ENCODE results near the gene FYCO1.
"Not testable (repeated sequence)": the region's sequence is repeated elsewhere in the genome, so short reads cannot be mapped to it uniquely, and the experiment has no call there.

FYCO1 gene

DNA sequence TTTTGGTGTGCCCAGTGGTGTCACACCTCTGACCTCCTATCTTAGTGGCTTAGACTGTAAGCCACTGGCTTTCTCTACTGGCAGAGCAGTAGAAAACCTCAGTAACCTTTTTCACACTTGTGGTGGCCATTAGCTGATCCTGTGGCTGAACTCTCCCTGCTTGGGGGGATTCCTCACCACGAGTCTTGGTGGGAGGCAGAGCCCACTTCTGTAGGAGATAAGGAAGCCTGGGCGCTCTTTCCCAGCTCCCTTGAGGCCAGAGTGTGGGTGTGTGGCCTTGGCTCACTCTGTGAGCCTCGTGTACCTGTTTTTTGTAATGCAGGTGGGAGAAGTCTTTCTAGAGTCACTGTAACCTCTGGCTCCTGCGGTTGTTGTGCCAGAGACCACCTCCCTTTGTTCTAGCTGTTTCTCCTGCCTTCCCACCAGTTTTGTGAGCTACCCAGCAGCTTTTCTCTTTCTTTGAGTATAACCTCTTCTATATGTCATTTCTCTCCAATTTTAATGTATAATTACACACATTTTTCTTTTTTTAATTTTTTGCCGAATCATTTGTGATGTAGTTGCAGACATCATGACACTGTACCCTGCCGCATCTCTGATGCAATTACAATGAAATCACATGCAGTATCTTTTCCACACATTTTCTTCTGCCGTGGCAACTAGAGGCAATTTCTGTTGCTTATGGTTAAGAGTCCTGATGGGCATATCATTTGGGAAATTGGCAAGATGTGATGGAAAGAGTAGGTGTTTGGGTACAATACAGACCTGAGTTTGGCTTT lies 17.9 kb upstream of the FYCO1 start:
- no peak for DNase-seq (ENCODE audit: insufficient read length, low spot score)
- TF ChIP-seq SPI1 (IDR thresholded peaks at IDR 0.05; ENCODE audit: low read depth, low read length) (no peak), POLR2A (IDR thresholded peaks at IDR 0.05; ENCODE audit: low read depth, low read length) (no peak), PAX5 (IDR thresholded peaks at IDR 0.05; ENCODE audit: insufficient read depth, low read length, severe bottlenecking) (no peak), POLR2AphosphoS5 (IDR thresholded peaks at IDR 0.05; ENCODE audit: low read depth, low read length) (no peak), TAF1 (IDR thresholded peaks at IDR 0.05; ENCODE audit: low read depth, low read length) (no peak)
- FAIRE-seq = no peak

- FAIRE-seq (no peak), DNase-seq (ENCODE audit: insufficient read length, low spot score) (no peak)
- no peak for TF ChIP-seq POLR2AphosphoS5 (IDR thresholded peaks at IDR 0.05; ENCODE audit: low read depth, low read length)
- TF ChIP-seq TAF1 (IDR thresholded peaks at IDR 0.05; ENCODE audit: low read depth, low read length) = no peak
- TF ChIP-seq POLR2A (IDR thresholded peaks at IDR 0.05; ENCODE audit: low read depth, low read length) = no peak
- no peak for TF ChIP-seq POU2F2 (IDR thresholded peaks at IDR 0.05; ENCODE audit: low read depth, low read length)
- TF ChIP-seq SPI1 (IDR thresholded peaks at IDR 0.05; ENCODE audit: low read depth, low read length) = no peak
- no peak for TF ChIP-seq PAX5 (IDR thresholded peaks at IDR 0.05; ENCODE audit: insufficient read depth, low read length, severe bottlenecking)
Measured at GRCh38 chr3:46012246-46012645, 16.6 kb upstream of the FYCO1 start.

- DNase-seq (ENCODE audit: insufficient read length, low spot score) (no peak), FAIRE-seq (no peak)
- TF ChIP-seq POLR2A (IDR thresholded peaks at IDR 0.05; ENCODE audit: low read depth, low read length) (no peak), TAF1 (IDR thresholded peaks at IDR 0.05; ENCODE audit: low read depth, low read length) (no peak), POU2F2 (IDR thresholded peaks at IDR 0.05; ENCODE audit: low read depth, low read length) (no peak), SPI1 (IDR thresholded peaks at IDR 0.05; ENCODE audit: low read depth, low read length) (no peak), POLR2AphosphoS5 (IDR thresholded peaks at IDR 0.05; ENCODE audit: low read depth, low read length) (no peak), PAX5 (IDR thresholded peaks at IDR 0.05; ENCODE audit: insufficient read depth, low read length, severe bottlenecking) (no peak)
Measured at GRCh38 chr3:46010519-46011113, 15.0 kb upstream of the FYCO1 start.

- FAIRE-seq = no peak
- TF ChIP-seq POU2F2 (IDR thresholded peaks at IDR 0.05; ENCODE audit: low read depth, low read length) (no peak), TAF1 (IDR thresholded peaks at IDR 0.05; ENCODE audit: low read depth, low read length) (no peak), POLR2AphosphoS5 (IDR thresholded peaks at IDR 0.05; ENCODE audit: low read depth, low read length) (no peak), POLR2A (IDR thresholded peaks at IDR 0.05; ENCODE audit: low read depth, low read length) (no peak), SPI1 (IDR thresholded peaks at IDR 0.05; ENCODE audit: low read depth, low read length) (no peak)
- no peak for DNase-seq (ENCODE audit: insufficient read length, low spot score)
Measured at GRCh38 chr3:46008058-46008457, 12.4 kb upstream of the FYCO1 start.

DNA sequence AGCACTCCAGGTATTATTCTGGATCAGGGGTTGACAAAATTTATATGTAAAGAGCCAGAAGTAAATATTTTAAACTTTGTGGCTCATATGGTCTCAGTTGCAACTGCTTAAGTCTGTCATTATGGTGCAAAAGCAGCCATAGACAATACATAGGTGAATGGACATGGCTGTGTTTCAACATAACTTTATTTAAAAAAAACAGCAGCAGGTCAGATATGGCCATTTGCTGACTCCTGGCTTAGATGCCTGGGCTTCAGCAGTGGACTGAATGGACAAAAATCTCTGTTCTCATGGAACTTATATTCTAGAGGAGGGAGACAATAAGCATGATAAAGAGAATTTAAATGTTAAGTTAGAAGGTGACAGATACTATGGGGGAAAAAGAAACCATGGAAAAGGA lies 11.7 kb upstream of the FYCO1 start:
- DNase-seq (ENCODE audit: insufficient read length, low spot score) = no peak
- TF ChIP-seq POLR2AphosphoS5 (IDR thresholded peaks at IDR 0.05; ENCODE audit: low read depth, low read length) = no peak
- no peak for TF ChIP-seq SPI1 (IDR thresholded peaks at IDR 0.05; ENCODE audit: low read depth, low read length)
- no peak for TF ChIP-seq TAF1 (IDR thresholded peaks at IDR 0.05; ENCODE audit: low read depth, low read length)
- TF ChIP-seq PAX5 (IDR thresholded peaks at IDR 0.05; ENCODE audit: insufficient read depth, low read length, severe bottlenecking) = no peak
- no peak for FAIRE-seq

GRCh38 chr3:46006238-46007032 lies 10.8 kb upstream of the FYCO1 start:
- TF ChIP-seq POU2F2 (IDR thresholded peaks at IDR 0.05; ENCODE audit: low read depth, low read length) = no peak
- no peak for TF ChIP-seq SPI1 (IDR thresholded peaks at IDR 0.05; ENCODE audit: low read depth, low read length)
- no peak for TF ChIP-seq PAX5 (IDR thresholded peaks at IDR 0.05; ENCODE audit: insufficient read depth, low read length, severe bottlenecking)
- TF ChIP-seq TAF1 (IDR thresholded peaks at IDR 0.05; ENCODE audit: low read depth, low read length) = no peak
- TF ChIP-seq POLR2A (IDR thresholded peaks at IDR 0.05; ENCODE audit: low read depth, low read length) = no peak
- TF ChIP-seq POLR2AphosphoS5 (IDR thresholded peaks at IDR 0.05; ENCODE audit: low read depth, low read length) = no peak
- no peak for FAIRE-seq
- DNase-seq (ENCODE audit: insufficient read length, low spot score) = no peak

GRCh38 chr3:46003706-46004105 lies 8.1 kb upstream of the FYCO1 start:
- not testable (repeated sequence) for DNase-seq (ENCODE audit: insufficient read length, low spot score); FAIRE-seq

DNA sequence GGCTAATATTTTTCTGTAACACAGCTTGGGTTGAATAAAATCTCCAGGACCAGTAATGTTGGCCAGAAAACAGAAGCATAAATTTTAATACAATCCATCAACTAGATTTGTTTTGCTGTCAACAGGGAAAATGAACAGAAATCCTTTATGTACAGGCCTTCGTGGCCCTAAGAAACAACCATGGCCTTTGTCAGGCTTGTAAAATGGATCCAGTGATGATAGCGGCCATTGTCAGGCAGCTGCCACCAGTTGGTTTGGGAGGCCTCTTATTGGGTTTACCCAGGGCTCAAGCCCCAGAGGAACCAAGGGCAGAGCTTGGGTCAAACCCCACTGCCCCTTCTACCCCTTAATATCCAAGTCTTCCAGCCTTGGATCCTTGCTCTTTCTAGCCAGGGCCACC lies 5.6 kb upstream of the FYCO1 start:
- no peak for FAIRE-seq
- no peak for TF ChIP-seq SPI1 (IDR thresholded peaks at IDR 0.05; ENCODE audit: low read depth, low read length)
- no peak for TF ChIP-seq POLR2A (IDR thresholded peaks at IDR 0.05; ENCODE audit: low read depth, low read length)
- TF ChIP-seq TAF1 (IDR thresholded peaks at IDR 0.05; ENCODE audit: low read depth, low read length) = no peak
- no peak for TF ChIP-seq POLR2AphosphoS5 (IDR thresholded peaks at IDR 0.05; ENCODE audit: low read depth, low read length)
- no peak for TF ChIP-seq POU2F2 (IDR thresholded peaks at IDR 0.05; ENCODE audit: low read depth, low read length)
- no peak for TF ChIP-seq PAX5 (IDR thresholded peaks at IDR 0.05; ENCODE audit: insufficient read depth, low read length, severe bottlenecking)

GRCh38 chr3:45997942-45998341 lies 2.3 kb upstream of the FYCO1 start:
- no peak for DNase-seq (ENCODE audit: insufficient read length, low spot score)
- TF ChIP-seq POLR2A (IDR thresholded peaks at IDR 0.05; ENCODE audit: low read depth, low read length) (no peak), SPI1 (IDR thresholded peaks at IDR 0.05; ENCODE audit: low read depth, low read length) (no peak), TAF1 (IDR thresholded peaks at IDR 0.05; ENCODE audit: low read depth, low read length) (no peak), POU2F2 (IDR thresholded peaks at IDR 0.05; ENCODE audit: low read depth, low read length) (no peak), POLR2AphosphoS5 (IDR thresholded peaks at IDR 0.05; ENCODE audit: low read depth, low read length) (no peak), PAX5 (IDR thresholded peaks at IDR 0.05; ENCODE audit: insufficient read depth, low read length, severe bottlenecking) (no peak)
- no peak for FAIRE-seq

More for the DNA sequence above, 5.6 kb upstream of the FYCO1 start:
- no peak for DNase-seq (ENCODE audit: insufficient read length, low spot score)

DNA sequence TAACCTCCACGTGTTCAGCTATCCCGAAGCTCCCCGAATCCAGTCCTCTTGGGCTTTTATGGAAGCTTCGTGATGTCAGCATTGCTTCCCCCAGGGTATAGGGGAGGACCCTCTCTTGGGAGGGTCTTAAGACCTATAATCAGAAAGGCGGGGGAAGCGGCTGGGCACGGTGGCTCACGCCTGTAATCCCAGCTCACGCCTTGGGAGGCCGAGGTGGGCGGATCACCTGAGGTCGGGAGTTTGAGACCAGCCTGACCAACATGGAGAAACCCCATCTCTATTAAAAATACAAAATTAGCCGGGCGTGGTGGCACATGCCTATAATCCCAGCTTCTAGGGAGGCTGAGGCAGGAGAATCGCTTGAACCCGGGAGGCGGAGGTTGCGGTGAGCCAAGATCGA lies 1.9 kb upstream of the FYCO1 start:
- DNase-seq (ENCODE audit: insufficient read length, low spot score); FAIRE-seq: not testable (repeated sequence)
